Cardiac fibroblast (primary cell): ENCODE results near the gene PPHLN1.
A peak's percentile ranks its signal among the peaks of the same experiment; 100 is the strongest.

Experiments
- DNase-seq, 2 donors: peaks; one replicate each; pipeline versions ENCODE4 v3.0.0 to v3.0.0-alpha.2; 2010; ENCODE audit warnings: low read depth in 2 of 2
- H3K4me3 ChIP-seq, 2 donors: replicated peaks in 1 of 2; 1 replicate in 1 of 2; 2 replicates in 1 of 2; pipeline ENCODE4 v1.5.1; 2011; ENCODE audit warnings: low read depth in 2 of 2, low read length in 2 of 2, mild to moderate bottlenecking in 2 of 2, moderate library complexity in 1 of 2
- CTCF ChIP-seq: IDR thresholded peaks from one replicate; pipeline ENCODE4 v1.5.1; 2011; ENCODE audit warnings: low read depth, mild to moderate bottlenecking, low read length, inconsistent platforms

The PPHLN1 gene

GRCh38 chr12:42482748-42483520, 157.0 kb downstream of the PPHLN1 start:
- TF ChIP-seq CTCF = peak; percentile 38
- DNase-seq = peak; percentile 68 to 76
- peak overlapping the region; percentile 74 to 79 for H3K4me3 ChIP-seq

GRCh38 chr12:42483521-42483790, 157.5 kb downstream of the PPHLN1 start:
- DNase-seq = peak in 1 of 2 donors; percentile 28
- no peak for TF ChIP-seq CTCF
- H3K4me3 ChIP-seq = peak overlapping the region; percentile 74 to 79

- no peak for TF ChIP-seq CTCF
- DNase-seq = peak in 1 of 2 donors; percentile 8
- no peak overlapping the region for H3K4me3 ChIP-seq
Observed at GRCh38 chr12:42484996-42485395, 159.0 kb downstream of the PPHLN1 start.

GRCh38 chr12:42485823-42486222, 159.9 kb downstream of the PPHLN1 start:
- no peak for TF ChIP-seq CTCF
- no peak for DNase-seq
- no peak overlapping the region for H3K4me3 ChIP-seq

- H3K4me3 ChIP-seq = no peak overlapping the region
- DNase-seq = no peak
- no peak for TF ChIP-seq CTCF
Observed at GRCh38 chr12:42486407-42486806, 160.4 kb downstream of the PPHLN1 start.

- DNase-seq = no peak
- H3K4me3 ChIP-seq = no peak overlapping the region
- TF ChIP-seq CTCF = no peak
Observed at GRCh38 chr12:42490261-42490842, 164.4 kb downstream of the PPHLN1 start.
